ENCODE data around the gene GSTP1.

GSTP1 gene

GRCh38 chr11:67611704-67612587 is 28.3 kb downstream of the GSTP1 start:
- TF ChIP-seq CTCF (IDR thresholded peaks at IDR 0.05; ENCODE audit: low read depth, low read length) = no peak
- H3K4me3 ChIP-seq (replicated peaks in 1 of 2; ENCODE audit: low read depth in 2 of 2, low read length in 2 of 2) = no peak overlapping the region
- DNase-seq (ENCODE audit: low read depth in 2 of 2) = no peak

GRCh38 chr11:67612751-67613150 is 29.1 kb downstream of the GSTP1 start:
- TF ChIP-seq CTCF (IDR thresholded peaks at IDR 0.05; ENCODE audit: low read depth, low read length) = no peak
- no peak overlapping the region for H3K4me3 ChIP-seq (replicated peaks in 1 of 2; ENCODE audit: low read depth in 2 of 2, low read length in 2 of 2)
- no peak for DNase-seq (ENCODE audit: low read depth in 2 of 2)

- no peak for DNase-seq (ENCODE audit: low read depth in 2 of 2)
- H3K4me3 ChIP-seq (replicated peaks in 1 of 2; ENCODE audit: low read depth in 2 of 2, low read length in 2 of 2) = no peak overlapping the region
These were observed 29.8 kb downstream of the GSTP1 start for GRCh38 chr11:67613313-67613959.

GRCh38 chr11:67613960-67614715 is 30.5 kb downstream of the GSTP1 start:
- peak; percentile 74 for TF ChIP-seq CTCF (IDR thresholded peaks at IDR 0.05; ENCODE audit: low read depth, low read length)
- DNase-seq (ENCODE audit: low read depth in 2 of 2) = peak; percentile 48 to 51
- peak overlapping the region; percentile 22 for H3K4me3 ChIP-seq (replicated peaks in 1 of 2; ENCODE audit: low read depth in 2 of 2, low read length in 2 of 2)

More at GRCh38 chr11:67613313-67613959, 29.8 kb downstream of the GSTP1 start:
- no peak for TF ChIP-seq CTCF (IDR thresholded peaks at IDR 0.05; ENCODE audit: low read depth, low read length)

GRCh38 chr11:67614730-67615714 is 31.4 kb downstream of the GSTP1 start:
- DNase-seq (ENCODE audit: low read depth in 2 of 2) = peak; percentile 14 to 15
- no peak overlapping the region for H3K4me3 ChIP-seq (replicated peaks in 1 of 2; ENCODE audit: low read depth in 2 of 2, low read length in 2 of 2)
- peak; percentile 69 for TF ChIP-seq CTCF (IDR thresholded peaks at IDR 0.05; ENCODE audit: low read depth, low read length)

All from cardiac fibroblast (primary cell).